IMR-90 (cell line): Measurements from ENCODE around the gene GJB5.

Experiments used
- CTCF ChIP-seq: conservative IDR thresholded peaks from 2 replicates; pipeline ENCODE4 v1.5.1; 2012; ENCODE audit warnings: mild to moderate bottlenecking, low read depth, low read length, improper control_type of control experiment
- RAD21 ChIP-seq: IDR thresholded peaks from 2 replicates; pipeline ENCODE4 v1.6.1; 2012; ENCODE audit warnings: low read length, improper control_type of control experiment
- RFX5 ChIP-seq: IDR thresholded peaks from 2 replicates; pipeline ENCODE4 v1.8.0; 2012; ENCODE audit warnings: low read depth, mild to moderate bottlenecking, low read length, moderate library complexity

- TF ChIP-seq CTCF, result no peak
- no peak for TF ChIP-seq RFX5
- TF ChIP-seq RAD21, result no peak
Observed at GRCh38 chr1:34779962-34780361, 25.1 kb downstream of the GJB5 start.
